GM18502 (cell line): ENCODE results near the gene HTRA1.

ENCODE experiments used
- ATAC-seq: cut with Tn5 transposase; IDR thresholded peaks from one replicate; pipeline ENCODE4 v1.9.1; 2021; ENCODE audit warnings: mild to moderate bottlenecking; ENCODE audit not compliant: unreplicated experiment, poor library complexity

The HTRA1 gene

DNA sequence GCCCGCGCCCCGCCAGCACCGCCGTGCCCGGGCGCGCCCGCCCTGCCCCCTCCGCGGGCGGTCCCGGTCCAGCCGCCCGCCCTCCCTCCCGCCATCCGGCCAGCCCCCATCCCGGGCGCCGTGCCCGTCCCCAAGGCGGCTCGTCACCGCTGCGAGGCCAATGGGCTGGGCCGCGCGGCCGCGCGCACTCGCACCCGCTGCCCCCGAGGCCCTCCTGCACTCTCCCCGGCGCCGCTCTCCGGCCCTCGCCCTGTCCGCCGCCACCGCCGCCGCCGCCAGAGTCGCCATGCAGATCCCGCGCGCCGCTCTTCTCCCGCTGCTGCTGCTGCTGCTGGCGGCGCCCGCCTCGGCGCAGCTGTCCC, at the start of gene HTRA1:
TSS of gene HTRA1 (plus strand) at position 187 of the 362 bp plus-strand sequence. CDS start at position 287, 100 bp downstream.
- no peak for ATAC-seq

DNA sequence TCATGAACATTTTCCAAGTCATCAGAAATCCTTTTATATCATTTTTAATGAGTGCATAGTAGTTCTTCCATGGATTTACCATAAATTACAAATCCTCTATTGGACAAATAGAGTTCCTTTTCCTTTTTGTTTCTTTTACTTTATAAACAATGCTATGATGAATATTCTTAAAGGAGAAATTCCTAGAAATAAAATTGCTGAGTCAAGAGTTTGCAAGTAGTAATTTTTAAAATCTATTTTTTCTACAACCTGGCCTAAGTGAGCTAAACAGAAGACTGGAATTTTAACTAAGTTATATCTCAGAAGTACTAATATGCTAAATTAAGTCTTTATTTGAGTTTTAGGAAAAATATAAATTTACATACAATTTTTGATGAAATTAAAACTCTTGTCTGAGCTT, 48.0 kb upstream of the HTRA1 start:
- no peak for ATAC-seq

DNA sequence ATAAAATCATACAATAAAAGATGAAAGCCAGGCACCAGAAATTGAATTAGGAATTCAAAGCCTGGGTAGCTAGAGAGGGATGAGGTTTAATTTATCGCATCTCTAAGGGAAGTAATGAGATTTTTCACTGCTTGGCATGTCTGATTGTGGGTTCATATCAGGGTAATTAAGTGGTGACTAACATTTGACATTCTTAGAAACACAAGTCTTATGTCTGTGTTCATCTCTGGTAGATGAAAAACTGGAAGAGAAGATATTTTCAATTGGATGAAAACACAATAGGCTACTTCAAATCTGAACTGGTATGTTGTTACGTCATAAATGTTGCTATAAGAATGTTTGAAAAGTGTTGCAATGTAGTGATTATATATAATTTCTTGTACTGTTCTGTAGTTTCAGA, 43.7 kb upstream of the HTRA1 start:
- ATAC-seq: no peak

DNA sequence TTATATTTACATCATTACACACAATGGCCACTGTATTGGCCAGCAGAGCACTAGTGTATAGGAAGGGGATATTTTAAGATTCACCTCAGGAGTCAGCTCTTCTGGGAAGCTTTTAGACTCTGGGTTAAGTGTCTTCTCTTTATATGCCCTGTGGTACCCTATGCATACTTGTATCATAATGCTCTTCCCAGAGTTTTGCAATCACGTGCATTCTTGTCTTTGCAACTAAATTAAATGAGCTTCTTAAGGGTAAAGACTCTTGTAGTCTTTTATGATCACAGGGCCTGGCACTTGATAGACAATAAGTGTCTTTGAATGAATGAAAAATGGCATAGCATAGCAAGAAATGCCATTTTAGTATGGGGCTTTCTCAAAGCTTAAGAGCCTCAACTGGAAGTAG, 42.3 kb upstream of the HTRA1 start:
- ATAC-seq: no peak

GRCh38 chr10:122419876-122420623, 41.3 kb upstream of the HTRA1 start:
- no peak for ATAC-seq

DNA sequence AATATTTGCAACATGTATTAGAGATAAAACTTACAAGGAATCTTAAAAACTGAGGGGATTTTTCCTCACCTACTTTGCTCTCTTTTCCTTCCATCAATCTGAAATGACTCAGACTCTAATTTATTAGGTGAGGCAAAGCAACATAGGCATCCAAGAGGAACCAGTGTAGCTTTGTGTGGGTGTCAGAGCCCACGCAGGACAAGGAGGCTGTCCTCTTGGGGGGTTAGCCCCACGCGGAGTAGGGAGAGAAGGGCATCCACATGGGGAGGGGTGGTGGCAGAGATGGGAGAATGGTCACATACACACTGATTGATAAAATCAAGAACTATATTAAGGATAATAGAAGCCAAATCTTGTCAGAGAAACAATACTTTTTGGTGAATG, 40.7 kb upstream of the HTRA1 start:
- ATAC-seq: no peak

- ATAC-seq: no peak
These were observed 40.2 kb upstream of the HTRA1 start for GRCh38 chr10:122421054-122421625.

DNA sequence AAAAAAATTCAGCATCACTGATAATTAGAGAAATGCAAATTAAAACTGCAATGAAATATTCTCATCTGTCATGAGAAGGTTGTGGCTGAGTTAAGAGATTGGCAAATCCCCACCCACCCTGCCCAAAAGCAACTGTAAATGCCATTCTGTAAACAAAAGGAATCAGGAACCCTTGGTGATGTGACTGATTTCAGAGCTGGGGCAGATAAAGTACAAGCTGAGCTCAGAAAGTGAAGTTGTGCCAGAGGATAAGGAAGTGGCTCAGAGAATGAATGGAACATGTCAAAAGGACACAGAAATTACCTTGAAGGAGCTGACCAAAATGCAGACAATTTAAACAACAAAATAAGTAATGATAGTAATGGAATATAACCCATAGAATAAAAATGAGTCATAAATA, 39.6 kb upstream of the HTRA1 start:
- no peak for ATAC-seq

GRCh38 chr10:122422266-122422989, 38.9 kb upstream of the HTRA1 start:
- ATAC-seq: no peak

DNA sequence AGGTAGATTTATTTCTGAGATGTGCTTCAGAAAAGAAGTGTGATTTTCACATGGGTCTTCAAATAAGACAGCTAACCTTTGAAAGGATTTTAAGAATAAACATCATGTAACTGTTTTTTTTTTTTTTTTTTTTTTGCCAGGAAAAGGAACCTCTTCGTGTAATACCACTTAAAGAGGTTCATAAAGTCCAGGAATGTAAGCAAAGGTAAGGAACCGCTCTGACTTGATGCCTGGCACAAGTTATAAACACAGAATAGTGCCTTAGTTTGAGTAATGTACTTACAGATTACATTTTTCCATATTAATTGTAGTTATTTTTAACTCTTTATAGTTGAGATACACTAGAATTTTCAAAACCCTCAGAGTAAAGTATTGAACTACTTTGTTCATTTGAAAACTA, 37.3 kb upstream of the HTRA1 start:
- ATAC-seq: no peak

DNA sequence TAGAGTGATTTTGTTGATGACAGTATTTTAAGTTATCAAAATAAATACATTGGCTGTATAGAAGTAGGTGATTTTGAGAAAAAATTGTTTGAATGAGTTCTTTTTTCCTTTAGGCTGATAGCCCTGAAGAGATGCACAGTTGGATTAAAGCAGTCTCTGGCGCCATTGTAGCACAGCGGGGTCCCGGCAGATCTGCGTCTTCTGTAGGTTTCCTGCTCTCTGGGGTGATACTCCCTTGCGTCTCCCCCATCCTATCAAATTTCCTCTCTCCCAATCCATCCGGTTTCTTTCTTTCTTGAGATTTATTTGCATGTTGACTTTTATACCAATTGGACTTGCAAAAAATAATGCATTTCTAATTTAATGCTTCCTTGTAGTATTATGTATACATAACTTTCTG, 34.5 kb upstream of the HTRA1 start:
- ATAC-seq: no peak

GRCh38 chr10:122427280-122427679, 34.1 kb upstream of the HTRA1 start:
- no peak for ATAC-seq

DNA sequence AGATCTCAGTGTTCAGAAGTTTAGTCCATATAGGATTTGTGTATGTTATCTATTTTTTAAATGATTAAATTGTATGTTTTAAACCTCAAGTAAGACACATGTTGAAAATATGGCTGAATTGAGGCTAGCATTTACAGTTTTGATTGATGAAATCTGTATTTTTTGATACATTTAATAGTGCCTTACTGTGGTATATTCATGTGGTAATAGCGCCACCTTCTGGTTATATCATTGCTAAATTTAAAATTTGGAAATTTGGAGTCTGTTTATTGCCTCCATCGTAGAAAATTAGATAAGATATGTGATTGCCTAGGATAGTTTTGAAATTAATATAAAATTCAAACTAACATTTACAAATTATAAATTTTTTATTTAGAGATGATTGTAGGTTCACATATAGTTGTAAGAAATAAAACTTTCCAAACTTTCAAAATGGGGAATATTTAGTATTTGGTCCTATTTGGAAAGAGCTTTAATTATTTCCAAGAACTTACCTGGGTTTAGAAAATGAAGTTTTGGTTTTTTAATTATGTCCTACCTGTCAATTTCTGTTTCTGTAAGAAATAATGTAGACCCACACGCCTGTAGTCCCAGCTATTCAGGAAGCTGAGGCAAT, 26.0 kb upstream of the HTRA1 start:
- no peak for ATAC-seq

DNA sequence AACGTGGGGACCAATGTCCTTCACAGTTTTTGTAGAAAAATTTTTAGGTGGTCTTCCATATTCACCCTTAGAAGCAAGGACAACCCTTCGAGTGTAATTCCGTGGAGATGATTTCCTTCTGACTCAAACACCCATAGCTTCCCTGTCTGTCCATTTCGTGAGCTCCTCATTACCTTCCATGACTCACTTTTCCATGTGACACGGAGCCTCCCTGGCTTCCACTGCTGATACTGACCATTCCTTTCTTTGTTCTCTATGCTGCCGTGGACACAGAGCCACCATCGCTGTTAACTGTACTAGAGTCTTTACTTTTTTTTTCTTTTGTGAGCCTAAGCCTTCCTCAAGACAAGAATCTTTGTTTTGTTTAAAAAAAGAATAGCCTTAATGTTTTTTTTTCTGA, 19.4 kb upstream of the HTRA1 start:
- no peak for ATAC-seq

DNA sequence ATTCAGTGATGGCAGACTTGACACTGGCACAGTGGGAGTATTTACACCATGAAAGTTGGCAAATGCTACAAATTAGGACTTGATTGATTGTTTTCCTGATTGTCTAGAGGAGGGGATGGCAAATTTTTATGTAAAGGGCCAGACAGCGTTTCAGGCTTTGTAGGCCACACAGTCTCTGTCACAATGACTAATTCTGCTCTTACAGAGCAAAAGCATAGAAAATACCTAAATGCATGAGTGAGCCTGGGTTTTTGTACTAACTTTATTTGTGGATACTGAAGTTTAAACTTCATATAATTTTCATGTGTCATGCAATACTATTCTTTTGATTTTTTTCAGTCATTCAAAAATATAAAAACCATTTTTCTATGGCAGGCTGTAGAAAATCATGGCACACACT, 15.9 kb upstream of the HTRA1 start:
- ATAC-seq: no peak

DNA sequence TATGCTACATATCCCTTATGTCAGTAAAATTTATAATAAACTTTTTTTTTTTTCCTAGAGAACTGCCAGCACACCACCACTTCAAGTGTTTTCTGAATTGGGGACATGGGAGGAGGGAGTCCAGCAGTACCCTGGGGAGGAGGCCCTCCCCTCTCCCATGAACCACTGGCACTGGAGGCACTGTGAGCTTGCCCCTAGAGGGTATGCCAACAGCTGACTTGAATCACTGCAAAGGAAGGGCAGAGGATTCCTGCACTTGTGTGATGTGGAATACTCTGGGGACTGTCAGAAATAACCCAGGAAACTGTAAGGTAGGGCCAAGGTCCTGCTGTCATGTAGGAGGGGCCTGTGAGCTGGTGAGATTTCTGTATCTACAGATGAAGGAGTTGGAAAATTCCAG, 15.4 kb upstream of the HTRA1 start:
- ATAC-seq: no peak

GRCh38 chr10:122446668-122447423, 14.5 kb upstream of the HTRA1 start:
- no peak for ATAC-seq

- no peak for ATAC-seq
These were observed 12.8 kb upstream of the HTRA1 start for GRCh38 chr10:122448600-122448999.

- ATAC-seq: no peak
These were observed 12.2 kb upstream of the HTRA1 start for GRCh38 chr10:122449153-122449552.

- ATAC-seq: no peak
These were observed 10.9 kb upstream of the HTRA1 start for GRCh38 chr10:122450353-122450990.
